Hepatocyte (in vitro differentiated cells): Measurements from ENCODE around the gene EIF2B1. TPM values are rescaled to one million over a fixed set of nuclear protein-coding genes. Genes with fewer than 3 reads are reported as not detected.

ENCODE experiments used
- DNase-seq: peaks from one replicate; pipeline ENCODE4 v3.0.0-alpha.2; 2016; ENCODE audit warnings: low spot score
- H2AFZ ChIP-seq: fragments of 200-600 bp; sonication (generic); 2 replicates; pipeline ENCODE4 v1.6.0; 2016; ENCODE audit warnings: antibody characterized with exemption, mild to moderate bottlenecking
- H3K27ac ChIP-seq: fragments of 200-600 bp; sonication (generic); 2 replicates; pipeline ENCODE4 v1.5.1; 2016; ENCODE audit warnings: mild to moderate bottlenecking
- H3K27me3 ChIP-seq: fragments of 200-600 bp; sonication (generic); 2 replicates; pipeline ENCODE4 v1.6.1; 2016
- H3K36me3 ChIP-seq: fragments of 200-600 bp; sonication (generic); replicated peaks from 2 replicates; pipeline ENCODE4 v1.5.1; 2016; ENCODE audit warnings: low read depth; ENCODE audit not compliant: insufficient read depth
- H3K4me1 ChIP-seq: fragments of 200-600 bp; sonication (generic); 2 replicates; pipeline ENCODE4 v1.5.1; 2016; ENCODE audit warnings: mild to moderate bottlenecking, moderate library complexity; ENCODE audit not compliant: insufficient read depth
- H3K4me2 ChIP-seq: fragments of 200-600 bp; sonication (generic); 2 replicates; pipeline ENCODE4 v1.6.0; 2016
- H3K4me3 ChIP-seq: fragments of 200-600 bp; sonication (generic); 2 replicates; pipeline ENCODE4 v1.5.1; 2016; ENCODE audit warnings: mild to moderate bottlenecking
- H3K79me2 ChIP-seq: fragments of 200-600 bp; sonication (generic); 2 replicates; pipeline ENCODE4 v1.6.0; 2017; ENCODE audit warnings: mild to moderate bottlenecking
- H3K9me2 ChIP-seq: fragments of 200-600 bp; sonication (generic); replicated peaks from 2 replicates; pipeline ENCODE4 v1.6.0; 2017; ENCODE audit warnings: mild to moderate bottlenecking; ENCODE audit not compliant: insufficient read depth
- H3K9me3 ChIP-seq: fragments of 200-600 bp; sonication (generic); 2 replicates; pipeline ENCODE4 v1.5.1; 2016; ENCODE audit warnings: low read depth, mild to moderate bottlenecking
- H4K20me1 ChIP-seq: fragments of 200-600 bp; sonication (generic); 2 replicates; pipeline ENCODE4 v1.6.0; 2016; ENCODE audit warnings: mild to moderate bottlenecking; ENCODE audit not compliant: insufficient read depth, poor library complexity, severe bottlenecking
- EZH2 ChIP-seq: fragments of 200-600 bp; sonication (generic); IDR thresholded peaks from 2 replicates; pipeline ENCODE4 v1.6.1; 2016; ENCODE audit warnings: antibody characterized with exemption, mild to moderate bottlenecking, borderline replicate concordance
- EZH2phosphoT487 ChIP-seq: fragments of 200-600 bp; sonication (generic); IDR thresholded peaks from one replicate; pipeline ENCODE4 v1.6.1; 2018; ENCODE audit warnings: antibody characterized with exemption, mild to moderate bottlenecking, low read depth, moderate library complexity; ENCODE audit not compliant: unreplicated experiment, severe bottlenecking
- WGBS: methylation state at CpG from one replicate; pipeline ENCODE4 v1.1.6; 2016; ENCODE audit warnings: low lambda C conversion rate; ENCODE audit errors: missing lambda C conversion rate; 5-methylcytosine and 5-hydroxymethylcytosine counted together
- polyA plus RNA-seq: library from polyadenylated mRNA; unstranded; fragments of >200 nt; fragmentation: Nextera tagmentation; extraction: Ambion mirVana; gene quantifications from 2 replicates; pipeline ENCODE4 v1.2.1, GENCODE V29; 2016
- total RNA-seq: library from RNA; depleted of rRNA; stranded (reverse); fragments of >200 nt; gene quantifications from 2 replicates; pipeline ENCODE4 v1.2.3, GENCODE V29; 2014
- TF ChIP-seq, protein P1 (sequence below): fragments of 200-600 bp; sonication (generic); IDR thresholded peaks from 2 replicates; pipeline ENCODE4 v1.5.1; 2016; ENCODE audit warnings: antibody characterized with exemption, mild to moderate bottlenecking; ENCODE audit not compliant: poor library complexity

Gene EIF2B1
- total and polyA plus RNA-seq, 2 experiments from 2014 or later, result 35.0 to 43.8 TPM

- Histone ChIP-seq H4K20me1 (no peaks in the 10 kb centered on the region), H3K36me3 (no peaks in the 10 kb centered on the region), H2AFZ (no peak overlapping the region), H3K4me2 (no peak overlapping the region), H3K9me2 (no peaks in the 10 kb centered on the region), H3K27me3 (no peaks in the 10 kb centered on the region), H3K79me2 (no peaks in the 10 kb centered on the region), H3K4me3 (no peak overlapping the region), H3K9me3 (no peaks in the 10 kb centered on the region), H3K4me1 (no peaks in the 10 kb centered on the region), H3K27ac (no peak overlapping the region)
- no peak for TF ChIP-seq EZH2
- WGBS, result 95% methylated on average over 5 of the region's 5 CpGs
- DNase-seq, result no peak
Measured at GRCh38 chr12:123648401-123648800, 14.9 kb upstream of the EIF2B1 start.

DNA sequence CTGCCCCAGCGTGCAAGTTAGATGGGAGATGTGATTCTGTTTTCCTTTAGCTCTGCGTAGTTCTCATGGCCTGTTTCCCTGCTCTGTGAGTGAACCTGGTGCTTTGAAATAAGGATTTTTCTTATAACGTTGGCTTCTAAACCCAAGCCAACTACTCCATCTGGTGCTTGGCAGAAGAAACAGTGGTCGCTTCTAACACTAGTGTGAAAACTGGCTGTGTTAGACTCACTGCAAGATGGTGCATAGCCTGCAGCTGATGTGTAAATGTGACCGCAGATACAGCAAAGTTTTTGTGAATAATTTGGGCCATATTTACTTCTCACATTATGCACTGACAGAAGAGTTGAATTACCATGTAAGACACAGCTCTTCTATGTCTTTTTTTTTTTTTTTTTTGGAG is 12.4 kb upstream of the EIF2B1 start:
- Histone ChIP-seq H3K79me2 (no peaks in the 10 kb centered on the region), H3K4me3 (no peak overlapping the region), H3K27ac (no peak overlapping the region), H3K27me3 (no peaks in the 10 kb centered on the region), H3K36me3 (no peaks in the 10 kb centered on the region), H3K4me2 (no peak overlapping the region), H3K9me2 (no peaks in the 10 kb centered on the region), H4K20me1 (no peaks in the 10 kb centered on the region), H3K4me1 (no peaks in the 10 kb centered on the region), H2AFZ (no peak overlapping the region), H3K9me3 (no peaks in the 10 kb centered on the region)
- no peak for DNase-seq
- WGBS, result 97% methylated on average over 5 of the region's 5 CpGs
- TF ChIP-seq, protein P1, sequence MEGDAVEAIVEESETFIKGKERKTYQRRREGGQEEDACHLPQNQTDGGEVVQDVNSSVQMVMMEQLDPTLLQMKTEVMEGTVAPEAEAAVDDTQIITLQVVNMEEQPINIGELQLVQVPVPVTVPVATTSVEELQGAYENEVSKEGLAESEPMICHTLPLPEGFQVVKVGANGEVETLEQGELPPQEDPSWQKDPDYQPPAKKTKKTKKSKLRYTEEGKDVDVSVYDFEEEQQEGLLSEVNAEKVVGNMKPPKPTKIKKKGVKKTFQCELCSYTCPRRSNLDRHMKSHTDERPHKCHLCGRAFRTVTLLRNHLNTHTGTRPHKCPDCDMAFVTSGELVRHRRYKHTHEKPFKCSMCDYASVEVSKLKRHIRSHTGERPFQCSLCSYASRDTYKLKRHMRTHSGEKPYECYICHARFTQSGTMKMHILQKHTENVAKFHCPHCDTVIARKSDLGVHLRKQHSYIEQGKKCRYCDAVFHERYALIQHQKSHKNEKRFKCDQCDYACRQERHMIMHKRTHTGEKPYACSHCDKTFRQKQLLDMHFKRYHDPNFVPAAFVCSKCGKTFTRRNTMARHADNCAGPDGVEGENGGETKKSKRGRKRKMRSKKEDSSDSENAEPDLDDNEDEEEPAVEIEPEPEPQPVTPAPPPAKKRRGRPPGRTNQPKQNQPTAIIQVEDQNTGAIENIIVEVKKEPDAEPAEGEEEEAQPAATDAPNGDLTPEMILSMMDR, result no peak
- TF ChIP-seq EZH2, result no peak
- no peak for TF ChIP-seq EZH2phosphoT487

- H3K9me2 ChIP-seq, result no peaks in the 10 kb centered on the region
- no peak overlapping the region for H2AFZ ChIP-seq
- H3K9me3 ChIP-seq, result no peaks in the 10 kb centered on the region
- H3K36me3 ChIP-seq, result no peaks in the 10 kb centered on the region
- H3K27me3 ChIP-seq, result no peaks in the 10 kb centered on the region
- H4K20me1 ChIP-seq, result no peaks in the 10 kb centered on the region
- no peak overlapping the region for H3K4me2 ChIP-seq
- H3K4me1 ChIP-seq, result no peaks in the 10 kb centered on the region
- H3K4me3 ChIP-seq, result no peak overlapping the region
- 97% methylated on average over 3 of the region's 3 CpGs for WGBS
- H3K27ac ChIP-seq, result no peak overlapping the region
- H3K79me2 ChIP-seq, result no peaks in the 10 kb centered on the region
- TF ChIP-seq, protein P1, result no peak
- TF ChIP-seq EZH2phosphoT487 (no peak), EZH2 (no peak)
- no peak for DNase-seq
Measured at GRCh38 chr12:123645380-123645779, 11.9 kb upstream of the EIF2B1 start.

DNA sequence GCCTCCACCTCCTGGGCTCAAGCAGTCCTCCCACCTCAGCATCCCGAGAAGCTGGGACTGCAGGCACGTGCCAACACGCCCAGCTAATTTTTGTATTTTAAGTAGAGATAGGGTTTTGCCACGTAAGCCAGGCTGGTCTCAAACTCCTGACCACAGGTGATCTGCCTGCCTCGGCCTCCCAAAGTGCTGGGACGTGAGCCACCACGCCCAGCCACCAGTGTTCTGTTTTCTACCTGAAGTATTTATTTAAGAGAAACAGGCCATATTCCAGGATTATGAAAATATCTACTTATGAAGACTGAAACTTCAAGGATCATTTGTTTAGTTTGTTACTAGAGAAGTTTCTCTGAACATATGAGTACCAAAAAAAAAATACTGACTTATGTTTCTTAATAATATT is 10.4 kb upstream of the EIF2B1 start:
- Histone ChIP-seq H2AFZ (no peak overlapping the region), H3K79me2 (no peaks in the 10 kb centered on the region), H3K27ac (no peak overlapping the region), H3K4me1 (no peaks in the 10 kb centered on the region), H3K27me3 (no peaks in the 10 kb centered on the region), H3K36me3 (no peaks in the 10 kb centered on the region), H3K4me2 (no peak overlapping the region), H3K9me3 (no peaks in the 10 kb centered on the region), H4K20me1 (no peaks in the 10 kb centered on the region), H3K4me3 (no peak overlapping the region), H3K9me2 (no peaks in the 10 kb centered on the region)
- 95% methylated on average over 7 of the region's 7 CpGs for WGBS
- DNase-seq, result no peak
- TF ChIP-seq, protein P1, result no peak
- TF ChIP-seq EZH2phosphoT487, result no peak
- no peak for TF ChIP-seq EZH2
